Mammary microvascular endothelial cell (primary cell): Measurements from ENCODE around the gene WDR20. TPM values are rescaled to one million over a fixed set of nuclear protein-coding genes. Genes with fewer than 3 reads are reported as not detected.

ENCODE experiments used
- total RNA-seq: library from RNA; depleted of rRNA; stranded (reverse); fragments of >200 nt; gene quantifications from 2 replicates; pipeline ENCODE4 v1.2.3, GENCODE V29; 2015

Gene WDR20
- total RNA-seq = 13.9 and 15.3 TPM in 2 replicates

GRCh38 chr14:102139286-102140026, at the start of gene WDR20:
Gene WDR20, plus strand, starts transcription at chr14:102139897. Its CDS starts 27 bp downstream, at chr14:102139924.

Other genes starting within 250 kb of the WDR20 start
- 610 and 658 TPM in 2 replicates for gene DYNC1H1, start 175.3 kb upstream of the WDR20 start, total RNA-seq
- gene HSP90AA1, start 52.9 kb upstream of the WDR20 start, total RNA-seq = 1,328 and 1,548 TPM in 2 replicates
- gene MOK, start 165.3 kb downstream of the WDR20 start, total RNA-seq = 3.4 and 8.2 TPM in 2 replicates
- 5.0 TPM in 2 replicates for gene ZNF839, start 179.8 kb downstream of the WDR20 start, total RNA-seq
- gene CINP, start 223.0 kb downstream of the WDR20 start, total RNA-seq = 54.4 and 70.4 TPM in 2 replicates
- 6.3 and 6.9 TPM in 2 replicates for gene TECPR2, start 223.0 kb downstream of the WDR20 start, total RNA-seq